ENCODE data around the gene MARVELD1. TPM values are rescaled to one million over a fixed set of nuclear protein-coding genes. Genes with fewer than 3 reads are reported as not detected.
A peak's percentile ranks its signal among the peaks of the same experiment; 100 is the strongest.

The MARVELD1 gene
- total and polyA plus RNA-seq, 2 of the 8 experiments (the other 6 are each of a cell fraction or from before 2014, with no cell fraction given), result 28.1 to 37.3 TPM

DNA sequence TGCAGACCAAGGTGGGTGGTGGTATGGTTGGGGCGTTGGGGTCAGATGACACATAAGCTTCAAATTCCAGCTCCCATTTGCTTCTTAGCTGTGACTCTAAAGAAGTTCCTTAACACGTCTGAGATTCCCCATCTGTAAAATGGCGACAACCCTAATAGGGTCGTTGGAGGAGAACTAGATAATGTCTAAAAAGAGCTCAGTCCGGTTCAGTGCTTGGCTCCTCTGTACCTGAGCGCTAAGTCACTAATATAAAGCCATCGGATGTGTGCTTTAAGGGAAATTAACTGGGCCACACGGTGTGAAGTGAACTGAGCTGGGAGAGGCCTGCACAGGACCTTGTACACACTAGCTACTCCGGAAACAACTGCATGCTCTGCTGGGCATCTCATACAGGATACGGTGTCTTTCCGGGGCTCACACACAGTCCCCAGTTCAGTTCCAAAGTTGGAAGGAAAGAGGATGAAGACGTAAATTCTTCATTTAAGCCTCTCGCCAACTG, 22.9 kb downstream of the MARVELD1 start:
- TF ChIP-seq POLR2AphosphoS5 (IDR thresholded peaks at IDR 0.05; ENCODE audit: low read depth, low read length), result no peak
- TF ChIP-seq SAP30 (IDR thresholded peaks at IDR 0.05; ENCODE audit: insufficient read depth, insufficient replicate concordance, low read length), result no peak
- TF ChIP-seq CHD1 (IDR thresholded peaks at IDR 0.05; ENCODE audit: low read depth, low read length), result no peak
- TF ChIP-seq RFX5 (IDR thresholded peaks at IDR 0.05; ENCODE audit: borderline replicate concordance, low read depth, low read length), result no peak
- no peak; the same call in 1 of the 2 replicates for TF ChIP-seq KDM1A (IDR thresholded peaks at IDR 0.05; ENCODE audit: borderline replicate concordance, low read length)
- peak; percentile 84 for TF ChIP-seq RNF2 (IDR thresholded peaks at IDR 0.05; ENCODE audit: borderline replicate concordance, low read depth, low read length, missing control alignments, poor library complexity, severe bottlenecking)
- no peak for TF ChIP-seq PHF8 (conservative IDR thresholded peaks at IDR 0.05; ENCODE audit: low read depth, low read length)
- Histone ChIP-seq H3K4me1 (replicated peaks in 1 of 4; ENCODE audit: control insufficient read depth in 3 of 4, insufficient read depth in 4 of 4, low read length in 3 of 4) (peaks cover 0 to 6% (median 3%) of the 10 kb centered on the region in 4 experiments; a peak in 5 of 7 replicates), H2AK5ac (ENCODE audit: low read depth, low read length) (peak overlapping the region; percentile 93), H2AFZ (ENCODE audit: low read length) (peak overlapping the region; percentile 88), H3K56ac (replicated peaks; ENCODE audit: insufficient read length, low read depth, low read length) (no peak overlapping the region), H4K91ac (replicated peaks; ENCODE audit: insufficient read length, low read length) (peak overlapping the region; percentile 44), H3K79me1 (ENCODE audit: low read depth, low read length) (peaks cover 10% of the 10 kb centered on the region), H3K79me2 (ENCODE audit: control insufficient read depth in 1 of 2, insufficient read depth in 2 of 2, low read length in 2 of 2) (peaks cover 4 to 29% of the 10 kb centered on the region in 2 experiments; a peak in 3 of 4 replicates), H3K18ac (ENCODE audit: extremely low read depth, low read length) (peak overlapping the region; percentile 89; the same call in 1 of the 2 replicates), H2BK20ac (ENCODE audit: low read length) (peak overlapping the region; percentile 72; the same call in 1 of the 2 replicates), H4K5ac (ENCODE audit: insufficient read length, low read depth, low read length) (peak overlapping the region; percentile 27), H3K36me3 (ENCODE audit: control insufficient read depth in 2 of 4, insufficient read depth in 4 of 4, low read length in 3 of 4) (peaks cover 5 to 19% (median 11%) of the 10 kb centered on the region in 4 experiments; a peak in 6 of 8 replicates), H2BK120ac (replicated peaks; ENCODE audit: low read depth, low read length) (no peak overlapping the region), H3K23ac (ENCODE audit: insufficient read length) (no peak overlapping the region), H3K23me2 (ENCODE audit: low read depth, low read length) (peaks cover 12% of the 10 kb centered on the region), H3K14ac (ENCODE audit: insufficient read length) (no peak overlapping the region), H4K20me1 (replicated peaks in 1 of 2; ENCODE audit: control insufficient read depth in 1 of 2, insufficient read depth in 2 of 2, low read length in 2 of 2) (peaks cover 4 to 5% of the 10 kb centered on the region in 2 experiments), H3K4me3 (ENCODE audit: extremely low read depth in 1 of 4, insufficient read depth in 2 of 4, low read depth in 3 of 4, low read length in 4 of 4) (no peak overlapping the region; a peak in 1 of 8 replicates), H2BK15ac (ENCODE audit: low read length) (peak overlapping the region; percentile 98; the same call in 1 of the 2 replicates), H3K27ac (ENCODE audit: low read depth, low read length) (no peak overlapping the region), H2BK12ac (ENCODE audit: low read depth, low read length) (peak overlapping the region; percentile 90), H4K8ac (ENCODE audit: extremely low read depth, insufficient read depth, low read length) (peak overlapping the region; percentile 88; the same call in 1 of the 2 replicates), H2BK5ac (ENCODE audit: low read depth, low read length) (peak overlapping the region; percentile 75; the same call in 1 of the 2 replicates), H3K4me2 (ENCODE audit: insufficient read depth in 1 of 2, low read depth in 2 of 2, low read length in 2 of 2) (peak overlapping the region in 1 of 2 experiments; percentile 98; a peak in 2 of 4 replicates), H3K9ac (replicated peaks in 1 of 4; ENCODE audit: extremely low read depth in 1 of 4, low read depth in 3 of 4, low read length in 3 of 4) (no peak overlapping the region), H3K9me3 (ENCODE audit: insufficient read depth in 2 of 2, low read depth in 1 of 2, low read length in 1 of 2) (peaks cover 6 to 7% of the 10 kb centered on the region in 2 experiments), H3K27me3 (replicated peaks in 1 of 4; ENCODE audit: control insufficient read depth in 3 of 4, extremely low read depth in 1 of 4, insufficient read depth in 3 of 4, low read length in 3 of 4) (peaks cover 12 to 21% (median 17%) of the 10 kb centered on the region in 4 experiments), H3K4ac (replicated peaks; ENCODE audit: insufficient read length, low read depth, low read length) (peak overlapping the region; percentile 86)
- WGBS, 2 experiments (ENCODE audit: extremely low coverage in 1 of 2, insufficient coverage in 1 of 2, insufficient read length in 1 of 2, insufficient replicate concordance in 2 of 2, low coverage in 1 of 2, low lambda C conversion rate in 2 of 2, missing lambda C conversion rate in 1 of 2), result 67% methylated on average over 13 of the region's 13 CpGs; no CpG with 5 or more reads in 1 of the 2 experiments
- DNase-seq (ENCODE audit: low read depth in 1 of 2, low spot score in 2 of 2), result no peak
- ChIA-PET CTCF (ENCODE audit: partially characterized antibody) (interaction anchor here (0.6 to 15.1 kb wide), 14 partner anchors 10 to 182 kb away, joined by 3 to 773 read pairs (median 4); partner anchors contain the start of gene MARVELD1), POLR2A (ENCODE audit: partially characterized antibody) (interaction anchor here (0.7 to 15.1 kb wide), 16 partner anchors 10 to 116 kb away, joined by 3 to 234 read pairs (median 4); partner anchors contain the start of genes AVPI1, MARVELD1 and SFRP5)
- FAIRE-seq, result no peak
